OCI-LY3 (cell line): ENCODE measurements around the gene SAMD5.

Experiments
- CTCF ChIP-seq: fragments of 200-600, 300-600 bp; sonication (generic); IDR thresholded peaks from 2 replicates; pipeline ENCODE4 v1.5.1; 2014; ENCODE audit warnings: antibody characterized with exemption, low read length, low read depth
- EZH2phosphoT487 ChIP-seq: fragments of 200-600 bp; shearing (Covaris generic); IDR thresholded peaks from 2 replicates; pipeline ENCODE4 v1.6.1; 2018; ENCODE audit warnings: antibody characterized with exemption, mixed run types, low read depth

GRCh38 chr6:147544420-147544819 is 35.9 kb downstream of the SAMD5 start:
- TF ChIP-seq CTCF, result no peak
- no peak for TF ChIP-seq EZH2phosphoT487
